Esophagus muscularis mucosa (tissue), 4 donors: ENCODE results near the gene ALG14. TPM values are rescaled to one million over a fixed set of nuclear protein-coding genes. Genes with fewer than 3 reads are reported as not detected.

ENCODE experiments used
- DNase-seq: peaks from one replicate; pipeline ENCODE4 v3.0.0-alpha.2; 2017; ENCODE audit errors: extremely low spot score
- H3K27ac ChIP-seq, 4 donors: fragments of 200-600 bp; sonication (generic); replicated peaks in 1 of 4; 1 replicate in 3 of 4; 2 replicates in 1 of 4; pipeline ENCODE4 v1.5.1; 2016 to 2019; ENCODE audit warnings: mild to moderate bottlenecking in 1 of 4
- H3K27me3 ChIP-seq, 4 donors: fragments of 200-600 bp; sonication (generic); one replicate each; pipeline versions ENCODE4 v1.5.1 to v1.6.0; 2016 to 2019
- H3K36me3 ChIP-seq, 4 donors: fragments of 200-600 bp; sonication (generic); one replicate each; pipeline ENCODE4 v1.5.1; 2016 to 2019
- H3K4me1 ChIP-seq, 4 donors: fragments of 200-600 bp; sonication (generic); one replicate each; pipeline ENCODE4 v1.5.1; 2016 to 2019
- H3K4me3 ChIP-seq, 4 donors: fragments of 200-600 bp; sonication (generic); 1 replicate in 2 of 4; 2 replicates in 2 of 4; pipeline ENCODE4 v1.5.1; 2016 to 2019; ENCODE audit warnings: mild to moderate bottlenecking in 4 of 4, moderate library complexity in 1 of 4
- H3K9me3 ChIP-seq, 4 donors: fragments of 200-600 bp; sonication (generic); 1 replicate in 3 of 4; 2 replicates in 1 of 4; pipeline ENCODE4 v1.5.1; 2016 to 2019
- EP300 ChIP-seq: sonication (generic); formaldehyde crosslinking; IDR thresholded peaks from one replicate; pipeline ENCODE4 v1.6.1; 2017; ENCODE audit warnings: antibody characterized with exemption
- POLR2A ChIP-seq: fragments of 450-650 bp; IDR thresholded peaks from one replicate; pipeline ENCODE4 v1.6.1; 2017; ENCODE audit warnings: antibody characterized with exemption, moderate library complexity, mild to moderate bottlenecking, low read depth
- POLR2AphosphoS5 ChIP-seq, 2 donors: sonication (generic); formaldehyde crosslinking; IDR thresholded peaks; one replicate each; pipeline ENCODE4 v1.6.1; 2017; ENCODE audit warnings: antibody characterized with exemption in 2 of 2
- WGBS: methylation state at CpG from one replicate; pipeline ENCODE4 v1.1.5; 2018; 5-methylcytosine and 5-hydroxymethylcytosine counted together
- intact Hi-C: fragments of 100-400 bp; cut with DNase I; formaldehyde crosslinking; loops from one replicate; pipeline ENCODE4 v1.15.1; 2023
- total RNA-seq, 4 donors: library from RNA; depleted of rRNA; stranded (reverse); fragments of >200 nt; gene quantifications; one replicate each; pipeline versions ENCODE4 v1.1.0 to v1.2.1, GENCODE V29; 2016
- TF ChIP-seq, protein P1 (sequence below), 3 experiments: fragments of 200-600 bp in 2 of 3; fragments of 450-650 bp in 1 of 3; sonication (generic) in 2 of 3; IDR thresholded peaks; one replicate each; pipeline ENCODE4 v1.5.1; 2017 to 2019; ENCODE audit warnings: antibody characterized with exemption in 3 of 3, mild to moderate bottlenecking in 2 of 3, moderate library complexity in 1 of 3

Gene ALG14
- total RNA-seq, 4 donors from 2014 or later = 0.52 to 0.83 (median 0.74) TPM

DNA sequence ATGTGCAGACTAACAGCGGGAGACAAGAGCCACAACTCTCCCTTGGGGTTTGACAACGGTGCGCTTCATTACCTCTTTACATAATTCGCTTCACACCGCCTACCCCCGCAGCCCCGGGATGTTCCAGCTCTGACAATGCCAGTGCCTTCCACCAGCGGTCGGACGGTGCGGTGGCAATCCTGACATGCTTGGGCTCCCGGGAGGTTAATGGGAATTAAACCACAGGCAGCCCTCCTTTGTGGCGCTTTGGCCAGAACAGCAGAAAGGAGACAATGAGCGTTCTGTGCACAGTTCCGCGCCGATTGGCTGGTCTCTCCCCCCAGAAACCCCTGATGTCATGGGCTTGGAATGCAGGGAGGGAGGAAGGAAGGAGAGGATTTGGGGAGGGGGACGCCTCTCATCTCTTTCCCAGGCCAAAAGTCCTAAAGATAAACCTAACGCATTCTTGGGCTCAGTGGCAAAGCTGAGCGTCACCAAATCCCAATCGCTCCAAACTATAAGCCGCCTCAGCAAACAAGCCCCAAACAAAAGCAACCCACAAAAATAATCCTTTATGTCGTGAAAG lies 147.1 kb downstream of the ALG14 start:
- no peaks in the 10 kb centered on the region for H3K36me3 ChIP-seq
- WGBS = 8% methylated on average over 17 of the region's 23 CpGs
- TF ChIP-seq POLR2A (no peak), POLR2AphosphoS5 (IDR thresholded peaks at IDR 0.05) (peak; percentile 85 to 86), EP300 (no peak)
- TF ChIP-seq, protein P1, sequence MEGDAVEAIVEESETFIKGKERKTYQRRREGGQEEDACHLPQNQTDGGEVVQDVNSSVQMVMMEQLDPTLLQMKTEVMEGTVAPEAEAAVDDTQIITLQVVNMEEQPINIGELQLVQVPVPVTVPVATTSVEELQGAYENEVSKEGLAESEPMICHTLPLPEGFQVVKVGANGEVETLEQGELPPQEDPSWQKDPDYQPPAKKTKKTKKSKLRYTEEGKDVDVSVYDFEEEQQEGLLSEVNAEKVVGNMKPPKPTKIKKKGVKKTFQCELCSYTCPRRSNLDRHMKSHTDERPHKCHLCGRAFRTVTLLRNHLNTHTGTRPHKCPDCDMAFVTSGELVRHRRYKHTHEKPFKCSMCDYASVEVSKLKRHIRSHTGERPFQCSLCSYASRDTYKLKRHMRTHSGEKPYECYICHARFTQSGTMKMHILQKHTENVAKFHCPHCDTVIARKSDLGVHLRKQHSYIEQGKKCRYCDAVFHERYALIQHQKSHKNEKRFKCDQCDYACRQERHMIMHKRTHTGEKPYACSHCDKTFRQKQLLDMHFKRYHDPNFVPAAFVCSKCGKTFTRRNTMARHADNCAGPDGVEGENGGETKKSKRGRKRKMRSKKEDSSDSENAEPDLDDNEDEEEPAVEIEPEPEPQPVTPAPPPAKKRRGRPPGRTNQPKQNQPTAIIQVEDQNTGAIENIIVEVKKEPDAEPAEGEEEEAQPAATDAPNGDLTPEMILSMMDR (IDR thresholded peaks at IDR 0.05) = peak in 1 of 3 experiments; percentile 22
- H3K9me3 ChIP-seq = no peaks in the 10 kb centered on the region
- peak overlapping the region; percentile 98 to 100 (median 99) for H3K27ac ChIP-seq
- intact Hi-C loops = loop anchor here (2.0 to 5.0 kb wide), 2 partner anchors 71 to 97 kb away; no protein-coding TSS in a partner anchor
- DNase-seq = peak; percentile 94
- H3K4me1 ChIP-seq = peaks cover 42 to 79% (median 76%) of the 10 kb centered on the region in 4 donors
- peak overlapping the region; percentile 71 to 93 (median 80) for H3K4me3 ChIP-seq
- no peaks in the 10 kb centered on the region for H3K27me3 ChIP-seq

DNA sequence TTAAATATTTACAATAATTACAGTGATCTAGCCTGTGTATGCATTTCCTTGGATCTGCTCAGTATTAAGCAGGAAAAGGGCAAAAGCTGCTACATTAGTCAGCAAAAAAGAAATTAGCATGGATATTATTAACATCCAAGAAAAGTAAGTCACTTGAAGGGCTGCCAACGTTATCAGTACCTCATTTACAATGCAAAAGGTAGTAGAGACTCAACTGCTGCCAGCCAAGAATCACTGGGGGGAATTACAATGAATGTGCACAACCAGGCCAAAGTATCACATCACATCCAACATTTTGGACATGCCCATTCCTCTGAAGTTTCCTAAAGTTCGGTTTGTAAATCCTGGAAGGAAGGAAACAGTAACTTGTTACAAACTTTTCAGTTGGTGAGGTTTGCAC lies 147.7 kb downstream of the ALG14 start:
- Histone ChIP-seq H3K4me1 (peaks cover 46 to 79% (median 76%) of the 10 kb centered on the region in 4 donors), H3K36me3 (no peaks in the 10 kb centered on the region), H3K4me3 (peak overlapping the region; percentile 71 to 93 (median 80)), H3K27ac (peak overlapping the region; percentile 98 to 100 (median 99)), H3K9me3 (no peaks in the 10 kb centered on the region), H3K27me3 (no peaks in the 10 kb centered on the region)
- 5% methylated on average over 2 of the region's 2 CpGs for WGBS
- TF ChIP-seq POLR2AphosphoS5 (IDR thresholded peaks at IDR 0.05) (no peak), EP300 (no peak), POLR2A (no peak)
- TF ChIP-seq, protein P1 (IDR thresholded peaks at IDR 0.05) = no peak
- no peak for DNase-seq
- intact Hi-C loops = loop anchor here (2.0 to 5.0 kb wide), 2 partner anchors 70 to 97 kb away; no protein-coding TSS in a partner anchor

Other genes starting within 250 kb of the ALG14 start
- 100 to 1,000 TPM; 140 to 268 (median 194) TPM for gene CNN3, start 145.8 kb downstream of the ALG14 start, total RNA-seq
- gene TLCD4, start 44.4 kb upstream of the ALG14 start, total RNA-seq = 10 to 100 TPM in 1 of 4 donors, 1 to 10 TPM in 3; 8.4 to 15.9 (median 9.3) TPM
- 10 to 100 TPM in 2 of 4 donors, 1 to 10 TPM in 2; 8.8 to 15.2 (median 11.6) TPM for gene RWDD3, start 161.3 kb upstream of the ALG14 start, total RNA-seq